HFF-Myc (cell line): ENCODE measurements around the gene CRELD2.

Source experiments
- DNase-seq: peaks from one replicate; pipeline ENCODE4 v3.0.0-alpha.2; 2011; ENCODE audit warnings: low read depth; ENCODE audit errors: extremely low read depth
- H3K4me3 ChIP-seq: replicated peaks from 2 replicates; pipeline ENCODE4 v1.5.1; 2011; ENCODE audit warnings: low read depth, mild to moderate bottlenecking, control low read depth, low read length
- TF ChIP-seq, protein P1 (sequence below): IDR thresholded peaks from 2 replicates; pipeline ENCODE4 v1.5.1; 2012; ENCODE audit warnings: mild to moderate bottlenecking, low read depth, low read length, control low read depth; ENCODE audit errors: missing control alignments

Gene CRELD2

DNA sequence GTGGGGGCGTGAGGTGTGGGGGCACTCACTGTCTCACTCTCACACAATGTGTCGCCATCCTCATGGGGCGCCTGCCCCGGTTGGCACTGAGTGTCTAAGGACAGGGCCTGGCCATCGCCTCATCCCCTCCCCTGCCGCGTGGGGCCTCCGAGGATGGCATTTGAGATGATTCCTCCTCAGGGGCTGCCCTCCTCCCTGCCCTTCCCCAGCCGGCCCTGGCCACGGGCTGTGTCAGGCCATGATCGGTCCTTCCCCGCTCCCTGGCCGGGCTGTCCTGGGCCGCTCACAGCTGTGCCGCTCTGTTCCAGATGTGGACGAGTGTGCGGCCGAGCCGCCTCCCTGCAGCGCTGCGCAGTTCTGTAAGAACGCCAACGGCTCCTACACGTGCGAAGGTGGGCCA lies 4.5 kb downstream of the CRELD2 start:
- TF ChIP-seq, protein P1, sequence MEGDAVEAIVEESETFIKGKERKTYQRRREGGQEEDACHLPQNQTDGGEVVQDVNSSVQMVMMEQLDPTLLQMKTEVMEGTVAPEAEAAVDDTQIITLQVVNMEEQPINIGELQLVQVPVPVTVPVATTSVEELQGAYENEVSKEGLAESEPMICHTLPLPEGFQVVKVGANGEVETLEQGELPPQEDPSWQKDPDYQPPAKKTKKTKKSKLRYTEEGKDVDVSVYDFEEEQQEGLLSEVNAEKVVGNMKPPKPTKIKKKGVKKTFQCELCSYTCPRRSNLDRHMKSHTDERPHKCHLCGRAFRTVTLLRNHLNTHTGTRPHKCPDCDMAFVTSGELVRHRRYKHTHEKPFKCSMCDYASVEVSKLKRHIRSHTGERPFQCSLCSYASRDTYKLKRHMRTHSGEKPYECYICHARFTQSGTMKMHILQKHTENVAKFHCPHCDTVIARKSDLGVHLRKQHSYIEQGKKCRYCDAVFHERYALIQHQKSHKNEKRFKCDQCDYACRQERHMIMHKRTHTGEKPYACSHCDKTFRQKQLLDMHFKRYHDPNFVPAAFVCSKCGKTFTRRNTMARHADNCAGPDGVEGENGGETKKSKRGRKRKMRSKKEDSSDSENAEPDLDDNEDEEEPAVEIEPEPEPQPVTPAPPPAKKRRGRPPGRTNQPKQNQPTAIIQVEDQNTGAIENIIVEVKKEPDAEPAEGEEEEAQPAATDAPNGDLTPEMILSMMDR: no peak
- no peak for DNase-seq
- no peak overlapping the region for H3K4me3 ChIP-seq

DNA sequence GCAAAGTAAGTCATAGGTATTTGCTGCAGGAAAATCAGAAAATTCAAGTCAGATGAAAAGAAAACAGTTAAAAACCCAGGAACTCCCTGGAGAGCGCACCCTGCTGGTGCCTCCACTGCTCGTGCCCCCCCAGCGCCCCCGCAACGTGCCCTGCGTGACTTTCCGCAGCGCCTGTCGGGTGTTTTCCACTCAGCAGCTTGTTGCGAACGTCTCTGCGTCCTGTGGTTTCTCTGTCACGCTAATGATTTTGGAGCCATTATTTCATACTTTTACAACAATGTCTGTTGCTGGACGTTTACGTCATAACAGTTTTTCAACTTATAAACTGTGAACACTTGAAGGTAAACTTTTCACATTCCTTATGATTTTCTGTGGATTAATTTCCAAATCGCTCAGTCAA lies 5.0 kb downstream of the CRELD2 start:
- no peak overlapping the region for H3K4me3 ChIP-seq
- no peak for DNase-seq
- TF ChIP-seq, protein P1: peak; percentile 26

DNA sequence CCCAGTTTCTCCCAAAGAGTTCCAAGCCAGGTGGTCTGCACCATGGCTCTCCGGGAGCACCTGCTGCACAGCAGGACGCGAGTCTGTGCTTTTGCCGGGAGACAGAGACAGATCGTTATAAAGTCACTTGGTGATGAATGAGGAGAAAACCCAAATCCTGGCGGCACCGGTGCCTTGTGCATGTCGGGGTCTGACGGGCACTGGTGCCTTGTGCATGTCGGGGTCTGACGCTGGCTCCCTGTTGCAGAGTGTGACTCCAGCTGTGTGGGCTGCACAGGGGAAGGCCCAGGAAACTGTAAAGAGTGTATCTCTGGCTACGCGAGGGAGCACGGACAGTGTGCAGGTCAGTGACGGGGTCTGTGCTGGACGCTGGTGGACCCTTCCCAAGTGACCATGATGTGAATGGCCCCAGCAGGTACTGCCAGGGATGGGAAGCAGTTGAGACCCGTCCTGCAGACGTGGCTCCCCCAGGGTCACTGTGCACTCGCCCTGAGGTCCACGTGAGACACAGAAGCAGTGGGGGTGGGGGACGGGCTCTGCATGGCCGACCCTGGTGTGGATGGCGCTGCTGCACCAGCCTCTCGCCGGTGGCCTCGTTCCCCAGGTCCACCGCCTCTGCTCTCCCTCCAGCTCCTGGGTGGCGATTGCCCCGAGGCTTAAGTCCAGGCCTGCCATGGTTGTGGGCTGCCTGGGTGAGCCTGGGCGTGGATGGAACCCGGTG lies 5.8 kb downstream of the CRELD2 start:
- TF ChIP-seq, protein P1: no peak
- no peak overlapping the region for H3K4me3 ChIP-seq
- no peak for DNase-seq

DNA sequence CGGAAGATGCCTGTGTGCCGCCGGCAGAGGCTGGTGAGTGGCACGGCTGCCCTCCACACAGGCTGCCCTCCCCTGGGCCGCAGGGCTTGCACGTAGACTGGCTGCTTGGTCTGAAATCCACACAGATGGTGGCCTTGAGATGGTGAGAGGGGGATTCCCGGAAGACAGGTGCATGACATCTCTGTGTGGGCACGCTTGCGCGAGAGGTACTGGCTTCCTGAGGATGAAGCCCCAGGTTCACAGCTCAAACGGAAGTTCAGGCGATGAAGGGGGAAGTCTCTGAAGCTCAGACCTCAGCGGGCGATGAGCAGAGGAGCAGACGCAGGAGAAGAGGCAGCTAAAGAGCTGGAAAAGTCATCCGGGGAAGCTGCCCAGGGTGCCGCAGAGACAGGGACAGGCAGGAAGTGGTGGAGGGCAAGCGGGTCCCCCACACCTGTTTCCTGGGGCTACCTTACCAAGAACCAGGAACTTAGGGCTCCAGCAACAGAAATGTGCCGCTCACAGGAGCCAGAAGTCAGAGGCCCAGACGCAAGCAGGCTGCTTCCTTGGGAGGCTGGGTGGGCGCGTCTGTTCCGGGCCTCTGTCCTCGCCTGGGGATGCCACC lies 7.2 kb downstream of the CRELD2 start:
- TF ChIP-seq, protein P1: no peak
- no peak for DNase-seq
- H3K4me3 ChIP-seq: no peak overlapping the region

DNA sequence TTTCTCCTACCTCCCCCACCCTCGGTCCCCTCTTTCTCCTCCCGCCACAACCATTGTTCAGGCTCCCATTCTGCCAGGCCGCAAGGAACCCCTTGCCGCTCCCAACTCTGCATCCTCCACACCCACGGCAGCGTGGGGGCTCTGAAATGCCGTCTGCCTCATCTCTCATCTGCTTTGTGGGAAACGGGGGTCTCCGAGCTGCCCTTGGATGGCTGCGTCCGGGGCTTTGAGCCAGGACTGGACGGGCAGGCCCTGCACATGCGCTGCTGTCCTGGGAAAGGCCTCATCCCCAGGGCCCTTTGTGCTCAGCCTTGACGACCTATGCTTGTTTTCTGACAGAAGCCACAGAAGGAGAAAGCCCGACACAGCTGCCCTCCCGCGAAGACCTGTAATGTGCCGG lies 8.5 kb downstream of the CRELD2 start:
- no peak for DNase-seq
- TF ChIP-seq, protein P1: no peak

DNA sequence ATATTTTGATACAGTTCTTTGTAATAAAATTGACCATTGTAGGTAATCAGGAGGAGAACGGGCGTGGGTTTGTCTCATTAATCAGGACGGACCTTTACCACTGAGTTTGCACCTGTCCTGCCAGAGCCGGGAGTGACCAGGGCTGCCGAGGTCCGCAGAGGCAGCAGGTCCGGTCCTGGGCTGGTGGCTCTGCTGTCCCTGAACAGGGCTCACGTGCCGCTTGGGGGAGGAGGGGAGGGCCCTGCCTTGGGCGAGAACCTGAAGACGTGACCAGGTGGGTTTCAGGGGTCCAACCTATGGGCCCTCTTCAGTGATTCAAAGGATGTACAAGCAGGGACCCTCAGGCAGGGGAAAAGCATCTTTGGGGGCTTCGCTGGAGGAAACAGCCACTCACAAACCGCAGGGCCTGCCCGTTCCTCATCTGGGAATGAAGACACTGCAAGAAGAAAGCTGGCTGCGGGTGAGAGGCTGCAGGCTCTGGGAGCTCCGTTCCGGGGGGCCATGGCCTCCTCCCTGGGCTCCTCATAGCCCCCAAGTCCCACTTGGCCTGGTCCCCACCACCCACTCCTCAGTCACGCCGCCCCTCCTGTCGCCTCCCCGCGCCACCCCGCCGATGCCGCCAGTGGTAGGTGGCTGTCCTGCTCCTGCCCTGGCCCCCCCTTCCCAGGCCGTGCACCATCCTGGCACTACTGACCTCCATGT lies 9.2 kb downstream of the CRELD2 start:
- no peak for DNase-seq
- H3K4me3 ChIP-seq: no peak overlapping the region

More for the DNA sequence above, 8.5 kb downstream of the CRELD2 start:
- no peak overlapping the region for H3K4me3 ChIP-seq

More for the DNA sequence above, 9.2 kb downstream of the CRELD2 start:
- TF ChIP-seq, protein P1: no peak
